Muscle layer of duodenum (tissue), 2 donors: Measurements from ENCODE around the gene PHF8.

ENCODE experiments used
- H3K27ac ChIP-seq: one replicate; pipeline ENCODE4 v1.7.0; 2013; ENCODE audit warnings: mild to moderate bottlenecking, low read length
- H3K27me3 ChIP-seq: one replicate; pipeline ENCODE4 v1.7.0; 2013; ENCODE audit warnings: low read depth, mild to moderate bottlenecking, control low read depth, low read length
- H3K36me3 ChIP-seq, 2 donors: one replicate each; pipeline ENCODE4 v1.7.0; 2013; ENCODE audit warnings: low read length in 2 of 2, control low read depth in 1 of 2, mild to moderate bottlenecking in 1 of 2; ENCODE audit not compliant: insufficient read depth in 2 of 2, control insufficient read depth in 1 of 2
- H3K4me1 ChIP-seq, 2 donors: one replicate each; pipeline ENCODE4 v1.7.0; 2013; ENCODE audit warnings: low read length in 2 of 2, mild to moderate bottlenecking in 2 of 2, control low read depth in 1 of 2, moderate library complexity in 1 of 2; ENCODE audit not compliant: insufficient read depth in 2 of 2, control insufficient read depth in 1 of 2
- H3K4me3 ChIP-seq, 2 donors: one replicate each; pipeline ENCODE4 v1.7.0; 2013; ENCODE audit warnings: low read length in 2 of 2, low read depth in 1 of 2, mild to moderate bottlenecking in 1 of 2
- H3K9me3 ChIP-seq, 2 donors: one replicate each; pipeline ENCODE4 v1.7.0; 2013; ENCODE audit warnings: low read length in 2 of 2, control low read depth in 1 of 2, mild to moderate bottlenecking in 1 of 2; ENCODE audit not compliant: control insufficient read depth in 1 of 2
- donor health status: healthy.

PHF8 gene

GRCh38 chrX:54024350-54024749 is 19.9 kb downstream of the PHF8 start:
- Histone ChIP-seq H3K4me3 (no peak overlapping the region), H3K4me1 (no peaks in the 10 kb centered on the region), H3K27ac (no peak overlapping the region), H3K9me3 (no peaks in the 10 kb centered on the region), H3K36me3 (peaks cover 13 to 19% of the 10 kb centered on the region in 2 donors), H3K27me3 (no peaks in the 10 kb centered on the region)

- Histone ChIP-seq H3K4me1 (no peaks in the 10 kb centered on the region), H3K27ac (no peak overlapping the region), H3K27me3 (no peaks in the 10 kb centered on the region), H3K36me3 (peaks cover 22 to 31% of the 10 kb centered on the region in 2 donors), H3K9me3 (no peaks in the 10 kb centered on the region), H3K4me3 (no peak overlapping the region)
These were observed 31.3 kb downstream of the PHF8 start for GRCh38 chrX:54012830-54013500.

GRCh38 chrX:54007682-54008081 is 36.6 kb downstream of the PHF8 start:
- H3K4me1 ChIP-seq, result no peaks in the 10 kb centered on the region
- no peaks in the 10 kb centered on the region for H3K27me3 ChIP-seq
- H3K27ac ChIP-seq, result no peak overlapping the region
- H3K36me3 ChIP-seq, result peaks cover 8 to 10% of the 10 kb centered on the region in 2 donors
- H3K9me3 ChIP-seq, result no peaks in the 10 kb centered on the region
- H3K4me3 ChIP-seq, result no peak overlapping the region

GRCh38 chrX:53997724-53998123 is 46.5 kb downstream of the PHF8 start:
- H3K36me3 ChIP-seq, result peaks cover 51% of the 10 kb centered on the region in 2 donors
- H3K4me1 ChIP-seq, result no peaks in the 10 kb centered on the region
- H3K4me3 ChIP-seq, result no peak overlapping the region
- no peak overlapping the region for H3K27ac ChIP-seq
- H3K9me3 ChIP-seq, result no peaks in the 10 kb centered on the region
- H3K27me3 ChIP-seq, result no peaks in the 10 kb centered on the region

- Histone ChIP-seq H3K4me3 (no peak overlapping the region), H3K4me1 (no peaks in the 10 kb centered on the region), H3K27ac (no peak overlapping the region), H3K27me3 (no peaks in the 10 kb centered on the region), H3K36me3 (peaks cover 25 to 32% of the 10 kb centered on the region in 2 donors), H3K9me3 (no peaks in the 10 kb centered on the region)
These were observed 51.7 kb downstream of the PHF8 start for GRCh38 chrX:53992589-53992988.

GRCh38 chrX:53990171-53990570 is 54.1 kb downstream of the PHF8 start:
- Histone ChIP-seq H3K36me3 (peaks cover 27 to 33% of the 10 kb centered on the region in 2 donors), H3K27me3 (no peaks in the 10 kb centered on the region), H3K9me3 (no peaks in the 10 kb centered on the region), H3K4me1 (no peaks in the 10 kb centered on the region), H3K4me3 (no peak overlapping the region), H3K27ac (no peak overlapping the region)

GRCh38 chrX:53984895-53985294 is 59.4 kb downstream of the PHF8 start:
- no peak overlapping the region for H3K4me3 ChIP-seq
- H3K9me3 ChIP-seq, result no peaks in the 10 kb centered on the region
- no peaks in the 10 kb centered on the region for H3K27me3 ChIP-seq
- H3K36me3 ChIP-seq, result peaks cover 22 to 35% of the 10 kb centered on the region in 2 donors
- H3K27ac ChIP-seq, result no peak overlapping the region
- no peaks in the 10 kb centered on the region for H3K4me1 ChIP-seq

- peaks cover 0 to 14% of the 10 kb centered on the region in 2 donors for H3K36me3 ChIP-seq
- H3K27me3 ChIP-seq, result no peaks in the 10 kb centered on the region
- H3K27ac ChIP-seq, result no peak overlapping the region
These were observed 69.7 kb downstream of the PHF8 start for GRCh38 chrX:53974529-53974928.

GRCh38 chrX:53969540-53969939 is 74.7 kb downstream of the PHF8 start:
- Histone ChIP-seq H3K4me1 (no peaks in the 10 kb centered on the region), H3K27me3 (no peaks in the 10 kb centered on the region), H3K36me3 (peaks cover 0 to 8% of the 10 kb centered on the region in 2 donors), H3K4me3 (no peak overlapping the region), H3K27ac (no peak overlapping the region), H3K9me3 (peaks cover 0 to 2% of the 10 kb centered on the region in 2 donors)

More at GRCh38 chrX:53974529-53974928, 69.7 kb downstream of the PHF8 start:
- Histone ChIP-seq H3K4me3 (no peak overlapping the region), H3K4me1 (no peaks in the 10 kb centered on the region), H3K9me3 (peaks cover 0 to 2% of the 10 kb centered on the region in 2 donors)

- no peak overlapping the region for H3K4me3 ChIP-seq
- H3K36me3 ChIP-seq, result peaks cover 0 to 16% of the 10 kb centered on the region in 2 donors
- H3K27ac ChIP-seq, result no peak overlapping the region
- no peaks in the 10 kb centered on the region for H3K4me1 ChIP-seq
- no peaks in the 10 kb centered on the region for H3K27me3 ChIP-seq
- H3K9me3 ChIP-seq, result no peaks in the 10 kb centered on the region
These were observed 94.0 kb downstream of the PHF8 start for GRCh38 chrX:53950130-53950733.

- H3K4me3 ChIP-seq, result no peak overlapping the region
- no peaks in the 10 kb centered on the region for H3K27me3 ChIP-seq
- no peak overlapping the region for H3K27ac ChIP-seq
- no peaks in the 10 kb centered on the region for H3K4me1 ChIP-seq
- peaks cover 45 to 47% of the 10 kb centered on the region in 2 donors for H3K36me3 ChIP-seq
- H3K9me3 ChIP-seq, result no peaks in the 10 kb centered on the region
These were observed 104.1 kb downstream of the PHF8 start for GRCh38 chrX:53940180-53940579.
